Left forelimb (tissue), 1 donor: ENCODE measurements around the gene SH3RF1.

Experiments
- DNase-seq: peaks from one replicate; pipeline ENCODE4 v3.0.0-alpha.2; 2018; ENCODE audit warnings: low spot score

The SH3RF1 gene

DNA sequence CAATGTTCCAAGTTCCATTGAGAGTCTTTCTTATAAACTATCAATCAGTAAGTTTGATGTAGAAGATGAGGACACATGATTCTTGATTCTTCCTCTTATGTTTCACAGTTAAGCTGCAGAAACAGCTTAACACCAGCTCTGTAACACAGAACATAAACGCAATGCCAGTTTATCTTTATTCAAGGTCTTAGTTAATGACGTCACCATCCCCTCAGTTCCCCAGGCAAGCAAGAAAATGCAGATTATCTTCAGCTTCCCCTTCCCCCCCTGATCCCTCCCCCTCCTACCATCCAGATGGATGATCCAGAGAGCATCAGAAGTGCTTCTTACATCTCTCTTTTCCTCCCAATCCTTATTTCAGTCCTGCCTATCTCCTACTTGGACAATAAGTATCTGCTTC is 4.4 kb upstream of the SH3RF1 start:
- no peak for DNase-seq

DNA sequence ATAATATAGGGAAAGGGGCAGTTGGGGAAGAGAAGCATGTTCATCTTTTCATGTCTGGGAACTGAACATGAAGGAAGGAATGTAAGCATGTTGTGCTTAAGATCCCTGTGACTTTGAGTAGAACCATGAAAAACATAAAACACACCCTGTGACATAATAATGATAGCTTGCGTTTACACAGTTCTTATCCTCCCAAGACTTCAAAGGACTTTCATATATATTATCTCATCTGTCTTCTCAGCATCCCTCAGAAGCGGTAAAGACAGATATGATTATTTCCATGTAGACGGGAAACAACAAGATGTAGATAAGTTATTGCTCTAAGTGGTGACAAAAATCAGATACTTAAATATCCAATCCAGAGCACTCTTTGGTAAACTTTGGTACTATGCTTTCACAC is 3.3 kb upstream of the SH3RF1 start:
- DNase-seq, result no peak

DNA sequence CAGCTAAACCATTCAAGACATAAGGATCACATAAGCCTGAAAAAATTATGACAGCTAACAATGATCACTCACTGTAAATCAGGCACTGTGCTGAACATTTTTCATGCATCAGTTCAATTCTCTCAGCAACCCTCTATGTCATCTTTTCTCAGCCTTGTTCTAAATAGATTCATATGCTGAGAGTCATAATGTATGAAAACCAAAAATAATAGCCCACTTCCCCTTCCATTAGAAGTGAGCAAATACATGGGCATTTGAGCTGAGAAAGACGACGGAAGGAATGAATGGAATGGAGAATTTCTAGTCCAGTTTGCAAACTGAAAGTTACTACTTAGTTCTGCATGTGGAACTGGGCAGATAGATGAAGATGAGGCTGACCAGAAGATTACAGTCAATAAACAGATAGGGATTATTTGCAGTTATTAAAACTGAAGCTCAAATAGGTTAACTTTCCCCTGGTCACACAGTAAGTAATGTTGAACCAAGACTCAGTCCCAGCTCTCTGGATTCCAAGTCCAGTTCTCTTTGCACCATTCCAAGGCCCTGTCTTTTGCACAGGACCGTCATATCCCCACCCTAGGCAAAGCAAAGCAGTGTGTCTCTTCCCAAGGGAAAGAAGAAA is 1.6 kb upstream of the SH3RF1 start:
- no peak for DNase-seq

DNA sequence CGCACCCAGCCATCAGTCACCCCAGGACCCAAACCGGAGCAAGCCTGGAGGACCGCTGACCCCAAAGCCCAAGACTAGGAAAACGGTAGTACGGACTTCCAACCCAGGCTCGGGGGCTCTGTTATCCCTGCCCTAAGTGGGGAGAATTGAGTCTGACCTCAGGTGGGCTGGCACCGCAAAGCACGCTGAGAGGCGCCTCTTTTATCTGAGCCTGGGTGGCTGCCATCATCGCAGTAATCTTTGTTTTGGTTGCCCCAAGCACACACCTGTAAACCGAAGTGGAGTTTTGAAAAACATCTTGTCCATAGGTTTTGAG is 894 bp upstream of the SH3RF1 start:
- DNase-seq, result no peak

DNA sequence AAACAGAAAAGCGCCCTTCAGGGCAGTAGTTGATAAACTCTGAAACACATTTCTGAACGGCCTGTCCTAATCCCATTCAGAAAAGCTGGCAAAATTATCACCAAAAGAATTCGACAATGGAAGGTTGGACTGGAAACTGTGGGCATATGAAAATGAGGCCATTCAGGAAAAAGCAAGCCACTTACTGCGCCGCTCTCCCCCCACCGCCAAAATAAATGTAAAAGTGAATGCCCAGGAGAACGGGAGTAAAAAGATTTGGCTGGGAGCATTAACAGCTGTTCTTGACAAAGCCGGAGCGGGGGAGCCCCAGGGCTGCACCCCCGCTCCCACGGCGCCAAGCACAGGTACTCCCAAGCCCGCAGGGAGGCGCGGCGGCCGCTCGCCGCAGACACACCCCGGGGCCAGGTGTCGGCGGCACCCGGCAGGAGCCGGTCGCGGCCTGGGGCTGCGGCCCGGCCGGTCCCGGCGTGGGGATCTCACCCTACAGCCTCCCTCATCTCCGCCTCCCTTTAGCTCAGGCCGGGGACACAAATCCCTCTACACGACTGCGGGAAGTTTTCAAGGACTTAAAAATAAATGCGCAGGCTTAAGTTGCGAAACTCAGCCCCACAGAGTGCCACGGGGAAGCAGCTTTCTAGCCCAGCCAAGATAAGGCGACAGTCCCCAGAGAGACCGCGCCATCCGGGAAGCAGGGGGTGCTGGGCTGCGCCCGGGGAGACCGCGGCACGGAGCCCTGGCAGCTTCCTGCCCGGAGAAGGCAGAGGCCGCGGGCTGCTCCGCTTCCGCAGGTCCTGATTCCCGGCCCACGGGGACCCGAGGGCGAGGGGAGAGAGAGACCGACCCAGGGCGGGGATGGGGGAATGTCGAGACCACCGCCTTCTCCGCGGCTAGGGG is 593 bp downstream of the SH3RF1 start:
- peak; percentile 81 for DNase-seq

DNA sequence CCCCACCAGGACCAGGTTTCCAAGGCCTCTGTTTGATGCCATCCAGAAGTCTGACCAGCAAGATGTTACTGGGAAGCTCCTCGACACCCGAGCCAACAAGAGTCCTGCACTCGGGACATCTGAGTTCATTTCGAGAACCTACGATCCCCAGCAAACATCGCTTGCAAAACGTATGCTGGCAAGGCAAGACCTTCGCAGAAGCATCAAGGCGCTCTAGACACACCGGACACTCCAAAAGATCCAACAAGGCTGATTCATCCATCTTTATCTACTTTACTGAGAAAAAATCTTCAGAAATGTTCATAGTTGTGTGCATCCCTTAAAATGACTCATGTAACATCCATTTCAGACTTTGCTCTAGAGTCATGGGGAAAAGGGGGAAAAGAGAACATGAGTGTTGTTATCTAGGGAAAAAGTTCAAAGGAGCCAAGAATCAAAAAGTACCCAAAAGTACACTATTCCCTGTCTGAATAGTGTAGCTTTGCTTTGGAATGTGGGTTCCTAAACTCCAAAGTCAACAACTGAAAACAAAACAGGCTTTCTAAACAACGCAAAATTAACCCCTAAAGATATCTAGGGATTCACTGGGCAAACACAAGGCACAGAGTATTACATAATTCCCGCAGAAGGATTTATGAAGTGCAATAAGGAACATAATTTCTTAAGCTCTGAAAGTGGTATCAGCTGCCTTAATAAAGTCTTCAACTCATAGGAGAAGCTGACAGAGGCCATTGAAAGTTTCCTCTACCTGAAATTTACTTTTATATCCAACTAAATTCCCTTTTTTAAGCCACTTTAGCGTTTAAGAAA is 1.6 kb downstream of the SH3RF1 start:
- no peak for DNase-seq

DNA sequence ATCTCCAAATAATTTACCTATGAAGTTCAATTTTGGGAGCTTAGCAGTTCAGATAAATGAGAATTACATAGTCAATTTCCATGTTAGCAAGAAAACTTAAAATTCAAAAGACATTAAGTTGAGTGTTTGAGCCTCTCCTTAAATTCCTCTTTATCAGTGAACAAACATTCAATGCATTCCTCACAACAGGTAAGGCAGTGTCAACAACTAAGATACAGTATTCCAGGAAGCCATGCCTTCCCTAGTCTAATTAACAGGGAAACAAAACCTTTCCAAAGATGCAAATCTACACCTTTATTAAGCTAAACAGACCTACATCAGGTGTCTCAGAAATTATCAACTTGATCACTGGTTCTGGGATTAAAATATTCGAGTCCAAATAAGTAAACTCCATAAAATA is 3.7 kb downstream of the SH3RF1 start:
- DNase-seq, result no peak

DNA sequence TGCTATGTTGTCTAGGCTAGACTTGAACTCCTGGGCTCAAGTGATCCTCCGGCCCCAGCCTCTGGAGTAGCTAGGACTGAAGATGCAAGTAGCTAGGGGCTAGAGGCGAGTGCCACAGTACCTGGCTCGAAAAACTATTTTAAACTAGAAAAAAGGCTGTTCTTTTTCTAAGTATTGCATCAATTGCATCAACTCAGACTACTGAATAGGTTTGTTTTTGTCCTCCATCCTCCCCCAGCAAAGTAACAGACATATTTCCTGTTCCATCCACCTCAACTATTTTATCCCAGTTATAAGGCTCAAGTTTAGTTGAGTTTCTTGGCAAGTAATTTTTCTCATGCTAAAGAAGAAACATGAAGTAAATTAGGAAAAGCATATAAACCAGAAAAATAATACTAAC is 4.1 kb downstream of the SH3RF1 start:
- no peak for DNase-seq

DNA sequence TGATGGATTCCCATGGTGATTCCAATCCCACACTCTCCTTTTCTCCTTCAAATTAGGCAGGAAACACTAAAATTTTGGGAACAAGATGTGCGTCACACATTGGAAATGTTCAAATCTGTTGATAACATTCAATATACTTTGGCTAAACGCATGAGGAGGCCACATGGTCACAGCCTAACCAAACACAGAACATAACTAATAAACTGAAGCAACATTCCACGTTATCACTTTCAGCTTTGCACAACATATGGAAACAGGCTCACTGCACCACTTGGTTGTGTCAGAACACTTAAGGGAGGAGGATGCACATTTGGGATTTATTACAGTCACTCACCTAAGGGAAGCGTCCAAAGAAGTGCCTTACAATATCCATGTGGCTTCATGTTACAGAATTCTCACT is 4.7 kb downstream of the SH3RF1 start:
- DNase-seq, result no peak

DNA sequence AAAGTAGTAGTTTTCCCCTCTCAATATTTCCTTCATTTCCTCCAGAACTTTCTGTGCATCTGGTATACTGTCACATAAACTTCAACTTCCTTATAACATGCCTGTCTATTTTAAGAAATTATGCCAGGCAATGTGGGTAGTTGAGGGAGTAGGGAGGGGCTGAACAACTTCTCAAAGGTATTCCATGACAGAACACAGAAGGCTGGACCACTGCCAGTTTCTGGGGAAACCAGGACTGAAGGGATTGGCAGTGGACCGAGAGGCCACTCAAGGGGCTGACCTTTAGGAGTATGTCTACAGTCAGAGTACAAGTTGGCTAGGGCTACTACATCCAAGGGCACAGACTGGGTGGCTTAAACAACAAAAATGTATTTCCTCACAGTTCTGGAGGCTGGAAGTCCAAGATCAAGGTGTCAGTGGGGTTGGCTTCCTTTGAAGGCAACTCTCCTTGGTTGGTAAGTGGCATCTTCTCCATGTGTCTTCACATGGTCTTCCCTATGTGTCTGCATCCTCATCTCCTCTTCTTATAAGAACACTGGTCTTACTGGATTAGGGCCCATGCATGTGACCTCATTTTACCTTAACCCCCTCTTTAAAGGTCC is 6.9 kb downstream of the SH3RF1 start:
- no peak for DNase-seq

DNA sequence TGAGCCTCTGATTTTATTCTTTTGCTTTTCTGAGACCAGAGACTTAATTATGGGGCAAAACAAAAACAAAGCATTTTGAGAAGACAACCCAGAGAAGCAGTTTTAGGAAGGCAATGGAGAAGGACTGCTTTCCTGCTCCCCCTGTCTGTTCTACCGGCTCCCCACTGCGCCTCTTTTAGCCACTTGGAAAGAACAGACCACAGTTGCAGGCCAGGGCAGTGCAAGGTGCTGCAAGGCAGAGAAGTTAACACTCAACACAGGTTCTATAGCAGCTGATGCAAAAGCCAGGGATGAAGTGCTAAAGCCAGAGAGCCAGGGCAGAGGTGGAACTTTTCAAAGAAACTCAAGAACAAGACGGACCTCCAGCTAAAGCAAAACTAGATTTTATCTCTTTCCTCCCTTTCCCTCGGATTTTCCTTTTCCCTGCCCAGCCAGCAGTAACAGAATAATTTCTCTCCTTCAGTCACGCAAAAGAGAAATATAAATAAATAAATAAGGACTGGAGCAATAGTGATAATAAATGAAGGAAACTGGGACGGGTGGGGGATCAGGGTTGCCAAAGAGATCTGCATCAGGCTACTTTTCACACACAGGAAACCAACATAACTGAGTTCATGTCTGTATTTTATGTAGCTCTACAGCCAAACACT is 10.4 kb downstream of the SH3RF1 start:
- DNase-seq, result no peak

DNA sequence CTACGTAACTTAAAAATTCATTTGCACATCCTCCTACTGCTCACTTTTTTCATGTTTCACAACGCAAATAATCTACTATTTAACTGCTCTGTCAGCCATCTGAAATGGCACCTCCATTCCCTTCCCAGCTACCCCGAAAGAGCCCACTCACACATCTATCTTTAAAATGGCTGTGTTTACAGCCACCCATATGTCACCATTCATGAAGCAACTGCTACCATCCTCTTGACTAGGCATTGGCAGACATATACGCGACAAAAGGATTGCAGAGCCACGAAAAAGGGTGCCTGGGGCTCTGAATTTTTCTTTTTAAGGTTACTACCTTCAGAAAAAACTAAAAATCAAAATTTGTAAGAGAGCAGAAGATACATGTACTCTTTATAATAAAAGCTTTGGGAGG is 11.5 kb downstream of the SH3RF1 start:
- no peak for DNase-seq

DNA sequence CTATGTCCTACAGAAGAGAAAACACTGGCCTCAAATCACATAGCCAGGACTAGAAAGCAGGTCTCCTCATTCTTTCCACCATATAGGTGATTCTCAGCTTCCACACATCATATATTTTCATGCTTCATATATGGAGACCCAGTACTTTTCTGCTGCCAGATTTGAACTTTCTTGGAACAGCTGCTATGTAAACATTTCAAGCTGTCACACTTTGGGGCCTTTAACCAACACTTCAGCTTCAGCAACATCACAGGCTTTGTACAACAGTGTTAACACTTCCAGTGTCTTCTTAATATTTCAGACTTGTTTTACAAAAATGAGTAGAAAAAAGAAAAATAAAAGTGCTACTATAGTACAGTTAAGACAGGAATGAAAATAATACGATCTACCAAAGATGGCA is 12.6 kb downstream of the SH3RF1 start:
- no peak for DNase-seq

DNA sequence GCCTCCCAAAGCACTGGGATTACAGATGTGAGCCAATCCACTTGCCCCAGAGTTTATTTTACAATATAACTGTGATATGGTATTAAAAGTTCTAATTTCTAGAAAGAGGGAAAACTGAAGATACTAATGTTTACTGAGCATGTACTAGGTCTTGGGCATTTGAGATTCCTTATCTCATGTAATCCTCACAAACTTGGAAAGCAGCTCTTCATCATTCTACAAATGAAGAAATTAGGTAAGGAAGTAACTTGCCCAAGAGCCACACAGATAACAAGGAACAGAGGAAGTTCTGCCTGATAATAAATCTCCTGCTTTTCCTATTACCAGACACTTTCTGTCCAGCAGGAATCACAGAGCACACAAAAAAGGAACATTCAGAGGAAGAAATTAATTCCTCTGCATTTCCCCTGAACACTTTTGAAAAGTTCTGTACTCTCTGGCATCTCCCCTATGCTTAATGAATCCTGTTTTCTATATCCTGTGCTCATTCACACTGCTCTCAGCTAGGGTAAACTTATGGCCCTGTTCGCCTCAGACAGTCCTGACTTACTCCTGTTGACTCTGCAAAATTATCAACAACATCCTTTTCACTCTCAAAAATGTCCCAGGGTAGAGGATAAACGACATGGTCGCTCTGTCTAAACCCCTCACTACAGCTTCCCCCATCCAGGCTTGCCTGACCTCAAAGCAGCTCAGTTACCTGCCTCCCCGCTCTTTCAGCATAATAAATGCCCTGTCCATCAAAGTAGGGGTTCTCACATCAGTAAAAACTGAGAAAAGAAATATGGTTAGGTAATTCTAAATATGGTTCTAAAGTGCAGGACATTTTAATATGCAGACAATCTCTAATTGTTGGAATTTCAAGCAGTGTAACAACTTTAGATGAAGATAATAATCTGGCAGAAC is 13.6 kb downstream of the SH3RF1 start:
- no peak for DNase-seq

DNA sequence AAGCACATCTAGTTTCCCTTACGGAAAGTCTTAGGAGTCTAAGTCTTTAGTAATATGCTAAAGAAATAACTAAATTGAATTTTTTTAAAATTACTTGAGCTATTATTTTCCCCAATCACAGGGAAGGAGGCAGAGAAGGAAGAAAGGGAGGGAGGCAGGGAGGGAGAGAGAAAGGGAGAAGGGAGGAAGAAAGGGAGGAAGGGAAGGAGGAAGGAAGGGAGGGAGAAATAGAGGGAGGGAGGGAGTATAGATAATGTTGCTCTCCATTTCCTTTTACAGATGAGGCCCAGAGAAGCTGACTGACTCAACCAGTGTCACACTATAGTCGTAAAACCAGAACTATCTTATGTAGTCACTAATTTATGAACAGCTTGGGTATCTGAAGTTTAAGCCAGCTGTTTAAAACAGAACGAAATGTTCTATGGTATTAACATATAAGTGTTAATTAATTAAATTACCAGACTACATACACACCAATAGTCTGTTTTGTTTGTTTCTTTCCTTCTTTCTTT is 14.6 kb downstream of the SH3RF1 start:
- no peak for DNase-seq

DNA sequence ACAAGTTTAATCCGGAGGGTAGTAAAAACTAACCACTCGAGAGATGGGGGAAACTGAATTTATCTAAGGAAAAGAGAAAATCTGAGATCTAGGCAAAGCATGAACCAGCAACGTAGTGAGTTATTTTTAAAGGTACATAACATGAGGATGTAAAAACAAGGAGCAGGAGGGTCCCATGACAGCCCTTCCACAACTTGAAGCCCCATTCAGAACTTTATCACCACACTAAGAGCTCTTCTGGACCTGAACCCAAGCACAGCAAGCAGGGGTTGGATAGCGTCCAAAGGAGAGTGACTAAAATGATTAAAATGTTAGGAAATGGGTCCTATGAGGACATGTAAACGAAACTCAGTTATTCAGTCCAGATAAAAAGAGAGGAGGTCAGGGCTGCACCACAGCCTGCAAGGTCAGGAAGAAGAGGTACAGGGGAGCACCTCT is 16.2 kb downstream of the SH3RF1 start:
- DNase-seq, result no peak

DNA sequence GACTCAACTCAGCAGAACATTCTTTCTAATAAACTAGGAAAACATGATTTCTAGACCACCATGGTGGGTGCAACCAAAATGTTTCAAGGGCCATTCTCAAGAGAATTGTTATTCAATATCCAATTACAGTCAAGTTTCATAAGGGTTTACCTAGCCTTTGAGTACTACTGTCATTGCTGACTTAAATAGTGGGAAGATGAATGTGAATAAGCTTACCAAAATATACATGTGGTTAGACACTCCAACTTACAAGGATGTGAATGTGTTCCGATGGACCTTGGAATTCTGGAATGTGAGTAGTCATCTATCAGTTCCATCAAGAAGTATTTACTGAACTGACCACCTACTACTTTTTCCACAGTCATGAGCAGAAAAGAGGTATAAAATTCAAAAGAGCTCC is 16.9 kb downstream of the SH3RF1 start:
- DNase-seq, result no peak

DNA sequence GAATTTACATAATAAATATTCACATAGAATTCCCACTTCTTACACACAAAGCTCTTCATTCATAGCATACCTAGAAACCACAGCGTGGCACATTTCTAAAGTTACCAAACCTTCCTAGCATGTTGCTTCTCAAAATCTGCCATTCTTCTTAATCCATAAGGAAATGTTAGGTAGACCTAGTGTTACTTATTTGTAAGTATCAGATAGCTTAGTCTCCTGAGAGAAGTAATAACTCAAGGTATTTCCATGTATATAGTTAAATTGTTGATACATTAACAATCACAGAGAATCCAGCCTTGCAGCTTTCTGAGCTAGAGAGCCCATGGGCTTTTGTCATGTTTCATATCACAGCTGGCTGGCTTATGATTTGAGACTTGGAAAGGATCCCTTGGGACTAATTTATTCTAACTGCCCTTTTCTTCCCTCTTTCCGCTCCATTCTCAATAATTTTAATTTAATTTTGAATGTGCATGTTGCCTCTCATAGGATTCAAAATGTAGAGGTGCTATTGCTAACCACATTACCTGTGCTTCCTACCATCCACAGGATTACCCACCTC is 17.6 kb downstream of the SH3RF1 start:
- DNase-seq, result no peak

DNA sequence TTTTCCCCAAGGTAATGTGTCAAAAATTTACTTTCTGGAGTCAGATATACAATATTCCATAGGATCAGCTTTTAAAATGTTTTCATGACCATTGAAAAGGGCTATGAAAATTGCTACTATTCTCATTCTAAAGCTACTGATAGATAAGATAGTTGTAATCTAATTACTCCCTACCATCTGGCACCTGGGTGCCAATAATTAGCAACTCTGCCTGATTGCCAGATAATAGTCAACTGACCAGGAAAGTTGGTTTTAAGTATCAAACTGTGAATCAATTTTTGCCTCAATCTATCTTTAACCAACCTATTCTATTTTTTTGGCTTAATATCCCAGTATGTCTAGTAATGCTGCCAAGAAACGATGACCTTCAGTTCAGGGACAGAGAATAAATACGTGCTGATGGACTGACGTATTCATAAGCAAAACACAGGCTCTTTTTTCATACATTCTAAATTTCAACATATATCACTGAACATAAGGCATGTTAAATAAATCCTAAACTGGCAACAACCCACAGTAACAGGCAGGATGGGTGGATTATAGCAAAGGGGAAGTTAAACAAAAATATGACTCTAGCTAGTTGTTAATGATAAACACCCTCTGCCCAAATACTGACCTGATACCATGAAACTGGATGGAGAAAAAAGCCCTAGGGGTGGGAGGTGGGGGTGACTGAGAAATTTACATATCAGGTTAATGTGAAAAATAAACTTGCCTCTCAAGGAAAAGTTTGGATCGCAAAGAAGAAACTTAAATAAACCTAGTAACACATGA is 18.2 kb downstream of the SH3RF1 start:
- DNase-seq, result no peak
